Inflammatory macrophage treated with lipopolysaccharide for 1 hour (primary cell): ENCODE results near the gene VPS54.
"Not testable (repeated sequence)": the region's sequence is repeated elsewhere in the genome, so short reads cannot be mapped to it uniquely, and the experiment has no call there.

ENCODE experiments used
- DNase-seq, 2 donors: peaks; one replicate each; pipeline ENCODE4 v3.0.0-alpha.2; 2020 to 2022

VPS54 gene

GRCh38 chr2:63992061-63992685 lies 27.1 kb downstream of the VPS54 start:
- no peak for DNase-seq

- DNase-seq = not testable (repeated sequence)
Observed at GRCh38 chr2:63991173-63991999, 27.8 kb downstream of the VPS54 start.

GRCh38 chr2:63990072-63990471 lies 29.2 kb downstream of the VPS54 start:
- no peak for DNase-seq

GRCh38 chr2:63988842-63989436 lies 30.3 kb downstream of the VPS54 start:
- not testable (repeated sequence) for DNase-seq

- no peak for DNase-seq
Observed at GRCh38 chr2:63984606-63985359, 34.4 kb downstream of the VPS54 start.

GRCh38 chr2:63983986-63984605 lies 35.1 kb downstream of the VPS54 start:
- no peak for DNase-seq

GRCh38 chr2:63982335-63982734 lies 36.9 kb downstream of the VPS54 start:
- no peak for DNase-seq

GRCh38 chr2:63981702-63982103 lies 37.5 kb downstream of the VPS54 start:
- DNase-seq = no peak

GRCh38 chr2:63980794-63981193 lies 38.4 kb downstream of the VPS54 start:
- no peak for DNase-seq

GRCh38 chr2:63977904-63978303 lies 41.3 kb downstream of the VPS54 start:
- DNase-seq = no peak

- no peak for DNase-seq
Observed at GRCh38 chr2:63976125-63976510, 43.1 kb downstream of the VPS54 start.

- no peak for DNase-seq
Observed at GRCh38 chr2:63975437-63976124, 43.6 kb downstream of the VPS54 start.

- DNase-seq = not testable (repeated sequence)
Observed at GRCh38 chr2:63975036-63975435, 44.2 kb downstream of the VPS54 start.

GRCh38 chr2:63962186-63962585 lies 57.0 kb downstream of the VPS54 start:
- no peak for DNase-seq

GRCh38 chr2:63950414-63950813 lies 68.8 kb downstream of the VPS54 start:
- no peak for DNase-seq

GRCh38 chr2:63942788-63943187 lies 76.4 kb downstream of the VPS54 start:
- no peak for DNase-seq

GRCh38 chr2:63932104-63932503 lies 87.1 kb downstream of the VPS54 start:
- DNase-seq = not testable (repeated sequence)

- DNase-seq = no peak
Observed at GRCh38 chr2:63926815-63927214, 92.4 kb downstream of the VPS54 start.

- DNase-seq = no peak
Observed at GRCh38 chr2:63914311-63914710, 104.9 kb downstream of the VPS54 start.

- no peak for DNase-seq
Observed at GRCh38 chr2:63903003-63903402, 116.2 kb downstream of the VPS54 start.

- DNase-seq = no peak
Observed at GRCh38 chr2:63902149-63902548, 117.1 kb downstream of the VPS54 start.

- DNase-seq = no peak
Observed at GRCh38 chr2:63899639-63900038, 119.6 kb downstream of the VPS54 start.
